ENCODE results near the gene DAND5.

DAND5 gene

DNA sequence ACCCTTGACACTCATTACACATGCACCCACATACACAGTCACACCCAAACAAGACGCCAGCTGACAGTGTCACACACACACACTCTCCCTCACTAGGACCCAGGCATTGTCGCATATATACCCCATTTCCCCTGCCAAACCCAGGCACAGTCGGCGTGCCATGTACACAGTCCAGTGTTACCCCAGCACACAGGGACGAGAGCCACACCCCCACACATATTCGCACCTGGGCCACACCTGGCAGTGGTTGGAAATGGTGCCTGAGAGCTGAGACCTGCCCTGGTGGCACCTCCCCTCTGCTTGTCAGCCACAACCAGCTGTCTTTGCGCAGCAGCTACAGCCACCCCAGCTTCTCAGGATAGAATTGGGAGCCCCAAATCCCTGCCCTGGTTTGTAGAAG, 34.9 kb downstream of the DAND5 start:
- Histone ChIP-seq H3K36me3 (ENCODE audit: control insufficient read depth in 4 of 4, insufficient read depth in 4 of 4, low read length in 3 of 4) (peaks cover 0 to 9% (median 0%) of the 10 kb centered on the region in 4 experiments), H3K4me1 (ENCODE audit: control extremely low read depth in 1 of 4, control insufficient read depth in 4 of 4, insufficient read depth in 4 of 4, low read length in 3 of 4) (no peaks in the 10 kb centered on the region), H3K4me3 (ENCODE audit: control insufficient read depth in 1 of 7, extremely low read depth in 1 of 7, insufficient read depth in 4 of 7, low read depth in 2 of 7, low read length in 6 of 7) (no peak overlapping the region), H3K27me3 (replicated peaks in 2 of 5; ENCODE audit: control insufficient read depth in 4 of 5, insufficient read depth in 5 of 5, low read length in 4 of 5) (peaks cover 0 to 16% (median 2%) of the 10 kb centered on the region in 5 experiments), H3K27ac (ENCODE audit: insufficient read depth in 1 of 2, low read depth in 1 of 2, low read length in 2 of 2, poor library complexity in 1 of 2, severe bottlenecking in 2 of 2) (no peak overlapping the region), H3K9me3 (ENCODE audit: control extremely low read depth in 1 of 5, control insufficient read depth in 4 of 5, insufficient read depth in 2 of 5, low read depth in 1 of 5, low read length in 4 of 5) (no peaks in the 10 kb centered on the region)
- POLR2A ChIA-PET = interaction anchor here (0.6 to 0.7 kb wide), 2 partner anchors 92 to 832 kb away, joined by 3 read pairs; no protein-coding TSS in a partner anchor
- 87% methylated on average over 4 of the region's 7 CpGs for WGBS (ENCODE audit: insufficient coverage)
- CTCF ChIA-PET = interaction anchor here (0.6 to 3.0 kb wide), 7 partner anchors 9 to 43 kb away, joined by 3 to 22 read pairs (median 4); no protein-coding TSS in a partner anchor
- DNase-seq = no peak

DNA sequence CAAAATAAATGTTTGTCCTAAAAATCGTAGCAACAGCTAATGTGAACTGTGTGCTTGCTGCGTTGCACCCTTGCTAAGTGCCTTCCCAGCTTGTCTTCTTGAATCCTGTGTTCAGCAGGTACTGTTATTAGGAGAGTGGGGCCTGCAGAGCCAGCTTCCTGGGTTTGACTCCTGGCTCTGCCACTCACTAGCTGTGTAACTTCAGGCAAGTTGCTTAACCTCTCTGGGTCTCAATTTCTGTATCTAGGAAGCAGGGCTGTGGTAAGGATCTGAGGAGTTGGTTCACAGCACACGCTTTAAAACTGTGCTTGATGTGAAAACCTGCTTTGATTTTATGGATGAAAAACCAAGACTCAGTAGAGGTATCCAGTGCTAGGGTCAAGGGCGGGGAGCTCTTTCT, 35.9 kb downstream of the DAND5 start:
- 96% methylated on average over 4 of the region's 4 CpGs for WGBS (ENCODE audit: insufficient coverage)
- H3K4me3 ChIP-seq (ENCODE audit: control insufficient read depth in 1 of 7, extremely low read depth in 1 of 7, insufficient read depth in 4 of 7, low read depth in 2 of 7, low read length in 6 of 7) = no peak overlapping the region
- no peak for DNase-seq
- POLR2A ChIA-PET = no interaction called here
- H3K27me3 ChIP-seq (replicated peaks in 2 of 5; ENCODE audit: control insufficient read depth in 4 of 5, insufficient read depth in 5 of 5, low read length in 4 of 5) = peaks cover 0 to 26% (median 9%) of the 10 kb centered on the region in 5 experiments
- peaks cover 0 to 8% (median 5%) of the 10 kb centered on the region in 4 experiments for H3K4me1 ChIP-seq (ENCODE audit: control extremely low read depth in 1 of 4, control insufficient read depth in 4 of 4, insufficient read depth in 4 of 4, low read length in 3 of 4)
- CTCF ChIA-PET = interaction anchor here (0.9 to 3.9 kb wide), 10 partner anchors 13 to 89 kb away, joined by 3 to 28 read pairs (median 6); no protein-coding TSS in a partner anchor
- peaks cover 0 to 6% (median 0%) of the 10 kb centered on the region in 4 experiments for H3K36me3 ChIP-seq (ENCODE audit: control insufficient read depth in 4 of 4, insufficient read depth in 4 of 4, low read length in 3 of 4)
- H3K27ac ChIP-seq (ENCODE audit: insufficient read depth in 1 of 2, low read depth in 1 of 2, low read length in 2 of 2, poor library complexity in 1 of 2, severe bottlenecking in 2 of 2) = no peak overlapping the region
- H3K9me3 ChIP-seq (ENCODE audit: control extremely low read depth in 1 of 5, control insufficient read depth in 4 of 5, insufficient read depth in 2 of 5, low read depth in 1 of 5, low read length in 4 of 5) = no peaks in the 10 kb centered on the region

DNA sequence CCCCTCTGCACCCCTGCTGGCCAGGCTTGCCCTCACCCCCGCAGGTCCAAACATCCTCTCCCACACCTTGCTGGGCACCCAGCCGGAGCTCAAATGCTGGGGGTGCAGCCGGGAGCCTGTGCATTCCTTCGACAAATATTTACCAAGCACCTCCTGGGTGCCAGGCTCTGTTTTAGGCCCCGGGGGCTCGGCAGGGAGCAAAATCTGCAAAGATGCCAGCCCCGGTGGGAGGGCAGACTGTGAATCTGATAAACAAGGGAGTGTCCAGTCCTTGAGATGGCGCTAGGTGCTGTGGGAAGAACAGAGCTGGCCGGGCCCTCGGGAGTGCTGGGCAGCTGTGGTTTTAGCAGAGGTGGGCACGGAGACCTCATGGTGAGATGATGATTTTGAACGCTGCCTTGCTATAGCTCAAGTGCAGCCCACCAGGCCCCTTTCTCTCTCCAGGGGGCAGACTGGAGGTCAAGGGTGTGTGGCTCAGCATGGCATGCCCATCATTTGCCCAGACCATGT, 36.5 kb downstream of the DAND5 start:
- WGBS (ENCODE audit: insufficient coverage) = 78% methylated on average over 8 of the region's 12 CpGs
- peaks cover 0 to 14% (median 8%) of the 10 kb centered on the region in 4 experiments for H3K4me1 ChIP-seq (ENCODE audit: control extremely low read depth in 1 of 4, control insufficient read depth in 4 of 4, insufficient read depth in 4 of 4, low read length in 3 of 4)
- DNase-seq = no peak
- ChIA-PET POLR2A (no interaction called here), CTCF (interaction anchor here (1.0 to 3.9 kb wide), 12 partner anchors 10 to 88 kb away, joined by 3 to 28 read pairs (median 5); partner anchors contain the start of gene NFIX)
- no peaks in the 10 kb centered on the region for H3K9me3 ChIP-seq (ENCODE audit: control extremely low read depth in 1 of 5, control insufficient read depth in 4 of 5, insufficient read depth in 2 of 5, low read depth in 1 of 5, low read length in 4 of 5)
- no peak overlapping the region for H3K4me3 ChIP-seq (ENCODE audit: control insufficient read depth in 1 of 7, extremely low read depth in 1 of 7, insufficient read depth in 4 of 7, low read depth in 2 of 7, low read length in 6 of 7)
- peaks cover 0 to 6% (median 0%) of the 10 kb centered on the region in 4 experiments for H3K36me3 ChIP-seq (ENCODE audit: control insufficient read depth in 4 of 4, insufficient read depth in 4 of 4, low read length in 3 of 4)
- no peak overlapping the region for H3K27ac ChIP-seq (ENCODE audit: insufficient read depth in 1 of 2, low read depth in 1 of 2, low read length in 2 of 2, poor library complexity in 1 of 2, severe bottlenecking in 2 of 2)
- H3K27me3 ChIP-seq (replicated peaks in 2 of 5; ENCODE audit: control insufficient read depth in 4 of 5, insufficient read depth in 5 of 5, low read length in 4 of 5) = peaks cover 0 to 33% (median 13%) of the 10 kb centered on the region in 5 experiments

DNA sequence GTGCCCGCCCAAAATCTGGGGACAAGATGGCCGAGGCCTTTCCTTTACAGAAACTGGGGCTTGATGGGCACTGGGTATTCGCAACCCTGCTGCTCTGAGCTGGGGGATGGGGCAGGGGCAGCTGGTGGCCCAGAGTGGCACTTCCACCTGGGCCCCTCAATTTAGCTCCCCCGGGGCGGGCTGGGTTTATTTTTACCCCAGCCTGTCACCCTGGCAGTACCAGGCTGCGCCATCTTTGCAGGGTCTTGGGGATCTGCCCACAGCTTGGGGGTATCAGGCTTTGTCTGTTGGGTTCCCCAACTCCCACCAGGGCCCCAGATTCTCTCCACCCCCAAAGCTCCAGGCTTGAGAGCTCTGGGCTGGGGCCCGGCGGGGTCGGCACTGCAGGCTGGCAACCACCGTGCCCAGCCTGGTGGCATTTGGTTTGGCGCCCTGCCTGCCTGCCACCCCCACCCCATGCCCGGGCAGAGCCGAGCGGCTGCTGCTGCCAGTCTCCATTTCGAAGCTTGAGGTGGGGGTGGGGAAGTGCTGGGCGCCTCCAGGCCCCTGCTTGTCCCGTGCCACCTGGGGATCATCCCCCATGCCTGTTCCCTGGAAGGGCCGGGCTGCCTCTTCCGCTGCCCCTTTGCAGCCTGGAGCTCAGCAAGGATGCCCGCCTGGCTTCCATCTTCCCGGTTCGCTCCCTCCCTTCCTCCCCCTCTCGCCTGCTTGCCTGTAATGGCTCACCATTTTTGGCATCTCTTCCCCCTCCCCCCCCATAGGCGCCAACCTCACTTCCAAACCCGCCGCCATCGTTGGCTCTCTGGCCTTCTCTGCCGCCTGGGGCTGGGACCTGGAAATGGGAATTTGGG, 37.3 kb downstream of the DAND5 start:
- Histone ChIP-seq H3K27me3 (replicated peaks in 2 of 5; ENCODE audit: control insufficient read depth in 4 of 5, insufficient read depth in 5 of 5, low read length in 4 of 5) (peaks cover 0 to 40% (median 18%) of the 10 kb centered on the region in 5 experiments), H3K9me3 (ENCODE audit: control extremely low read depth in 1 of 5, control insufficient read depth in 4 of 5, insufficient read depth in 2 of 5, low read depth in 1 of 5, low read length in 4 of 5) (no peaks in the 10 kb centered on the region), H3K4me1 (ENCODE audit: control extremely low read depth in 1 of 4, control insufficient read depth in 4 of 4, insufficient read depth in 4 of 4, low read length in 3 of 4) (peaks cover 0 to 21% (median 10%) of the 10 kb centered on the region in 4 experiments), H3K27ac (ENCODE audit: insufficient read depth in 1 of 2, low read depth in 1 of 2, low read length in 2 of 2, poor library complexity in 1 of 2, severe bottlenecking in 2 of 2) (no peak overlapping the region), H3K4me3 (ENCODE audit: control insufficient read depth in 1 of 7, extremely low read depth in 1 of 7, insufficient read depth in 4 of 7, low read depth in 2 of 7, low read length in 6 of 7) (no peak overlapping the region), H3K36me3 (ENCODE audit: control insufficient read depth in 4 of 4, insufficient read depth in 4 of 4, low read length in 3 of 4) (peaks cover 0 to 6% (median 0%) of the 10 kb centered on the region in 4 experiments)
- DNase-seq = no peak
- ChIA-PET CTCF (interaction anchor here (1.0 to 3.9 kb wide), 13 partner anchors 9 to 88 kb away, joined by 3 to 28 read pairs (median 4); partner anchors contain the start of gene NFIX), POLR2A (no interaction called here)
- 93% methylated on average over 18 of the region's 28 CpGs for WGBS (ENCODE audit: insufficient coverage)

DNA sequence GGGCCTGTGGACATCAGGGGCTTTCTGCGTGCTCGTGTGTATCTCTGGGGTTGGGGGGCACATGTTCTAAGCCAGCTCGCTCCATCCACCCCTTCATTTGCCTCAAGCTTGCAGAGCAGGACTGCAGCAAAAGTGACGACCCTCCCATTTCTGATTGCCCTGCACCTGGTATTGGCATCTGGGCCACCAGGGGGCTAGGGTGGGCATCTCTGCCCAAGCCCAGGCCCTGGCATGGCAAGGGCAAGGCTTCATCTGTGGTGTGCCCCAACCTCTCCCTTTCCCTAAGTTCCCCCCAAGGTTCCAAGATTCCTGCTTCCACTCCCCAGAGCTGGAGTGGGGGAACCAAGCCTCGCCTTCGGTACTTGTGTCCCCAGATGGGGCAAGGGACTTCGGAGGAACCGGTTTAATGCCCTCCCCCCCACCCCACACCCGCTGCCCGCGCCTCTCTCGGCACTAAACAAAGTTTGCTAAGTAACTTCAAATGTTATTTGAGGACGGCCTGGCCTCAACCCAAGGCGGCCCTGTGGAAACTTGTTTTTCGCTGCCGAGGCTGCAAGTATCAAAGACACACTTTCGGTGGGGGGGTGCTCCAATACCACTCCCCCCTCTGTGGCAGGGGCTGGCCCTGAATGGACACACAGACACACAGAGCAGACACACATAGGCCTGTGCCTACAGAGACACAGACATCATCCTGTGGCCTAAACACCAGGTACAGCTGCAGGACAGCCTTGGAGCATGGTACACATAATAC, 38.1 kb downstream of the DAND5 start:
- Histone ChIP-seq H3K36me3 (ENCODE audit: control insufficient read depth in 4 of 4, insufficient read depth in 4 of 4, low read length in 3 of 4) (peaks cover 0 to 6% (median 0%) of the 10 kb centered on the region in 4 experiments), H3K4me3 (ENCODE audit: control insufficient read depth in 1 of 7, extremely low read depth in 1 of 7, insufficient read depth in 4 of 7, low read depth in 2 of 7, low read length in 6 of 7) (no peak overlapping the region), H3K27me3 (replicated peaks in 2 of 5; ENCODE audit: control insufficient read depth in 4 of 5, insufficient read depth in 5 of 5, low read length in 4 of 5) (peaks cover 0 to 48% (median 25%) of the 10 kb centered on the region in 5 experiments), H3K27ac (ENCODE audit: insufficient read depth in 1 of 2, low read depth in 1 of 2, low read length in 2 of 2, poor library complexity in 1 of 2, severe bottlenecking in 2 of 2) (no peak overlapping the region), H3K4me1 (ENCODE audit: control extremely low read depth in 1 of 4, control insufficient read depth in 4 of 4, insufficient read depth in 4 of 4, low read length in 3 of 4) (peaks cover 0 to 29% (median 15%) of the 10 kb centered on the region in 4 experiments), H3K9me3 (ENCODE audit: control extremely low read depth in 1 of 5, control insufficient read depth in 4 of 5, insufficient read depth in 2 of 5, low read depth in 1 of 5, low read length in 4 of 5) (peaks cover 0 to 3% (median 0%) of the 10 kb centered on the region in 5 experiments)
- POLR2A ChIA-PET = no interaction called here
- 91% methylated on average over 12 of the region's 17 CpGs for WGBS (ENCODE audit: insufficient coverage)
- peak in 1 of 3 donors; percentile 28 for DNase-seq
- CTCF ChIA-PET = interaction anchor here (0.9 to 3.9 kb wide), 9 partner anchors 13 to 87 kb away, joined by 3 to 28 read pairs (median 4); no protein-coding TSS in a partner anchor

DNA sequence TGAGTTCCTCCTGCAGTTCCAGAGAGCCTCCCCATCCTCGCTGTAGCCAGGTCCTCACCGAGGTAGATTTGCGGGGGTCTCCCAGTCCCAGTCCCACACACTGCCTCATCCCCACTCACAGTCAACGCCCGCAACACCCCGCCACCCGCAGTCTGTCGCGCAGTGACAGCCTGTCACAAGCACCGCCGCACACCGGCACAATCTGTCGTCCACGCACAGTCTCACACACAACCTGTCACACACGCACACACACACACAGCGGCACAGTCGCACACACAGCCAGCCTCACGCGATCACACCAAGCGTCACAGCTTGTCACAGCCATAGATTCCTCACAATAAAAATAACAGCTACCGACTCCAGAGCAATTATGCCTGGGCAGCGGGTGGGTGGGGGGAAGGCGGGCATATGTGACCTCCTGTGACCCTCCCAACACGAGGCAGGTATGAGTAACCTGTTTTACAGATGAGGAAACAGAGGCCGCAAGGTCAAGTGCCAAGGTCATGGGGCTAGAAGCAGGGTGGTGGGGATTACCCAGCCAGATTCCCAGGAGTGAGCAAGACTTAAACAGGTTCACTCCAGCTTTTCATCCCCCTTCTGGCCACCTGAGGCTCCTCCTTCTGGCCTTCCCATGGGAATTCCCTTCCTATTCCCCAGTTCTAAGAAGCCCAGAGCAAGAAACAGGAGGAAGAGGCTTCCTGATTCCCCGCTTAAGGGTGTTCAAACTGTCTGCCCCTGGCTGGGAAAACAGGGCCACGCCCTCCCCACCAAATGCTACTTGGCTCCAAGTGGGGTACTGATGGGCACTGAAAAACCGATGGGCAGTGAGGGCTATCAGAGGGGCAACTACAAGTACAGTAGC, 39.8 kb downstream of the DAND5 start:
- peaks cover 0 to 64% (median 30%) of the 10 kb centered on the region in 5 experiments for H3K27me3 ChIP-seq (replicated peaks in 2 of 5; ENCODE audit: control insufficient read depth in 4 of 5, insufficient read depth in 5 of 5, low read length in 4 of 5)
- H3K36me3 ChIP-seq (ENCODE audit: control insufficient read depth in 4 of 4, insufficient read depth in 4 of 4, low read length in 3 of 4) = peaks cover 0 to 6% (median 0%) of the 10 kb centered on the region in 4 experiments
- ChIA-PET POLR2A (interaction anchor here (0.7 to 1.7 kb wide), 2 partner anchors 13 to 85 kb away, joined by 3 to 4 read pairs; no protein-coding TSS in a partner anchor), CTCF (interaction anchor here (0.6 to 3.9 kb wide), 8 partner anchors 9 to 85 kb away, joined by 3 to 18 read pairs (median 6); no protein-coding TSS in a partner anchor)
- H3K9me3 ChIP-seq (ENCODE audit: control extremely low read depth in 1 of 5, control insufficient read depth in 4 of 5, insufficient read depth in 2 of 5, low read depth in 1 of 5, low read length in 4 of 5) = peaks cover 0 to 3% (median 0%) of the 10 kb centered on the region in 5 experiments
- no peak overlapping the region for H3K4me3 ChIP-seq (ENCODE audit: control insufficient read depth in 1 of 7, extremely low read depth in 1 of 7, insufficient read depth in 4 of 7, low read depth in 2 of 7, low read length in 6 of 7)
- H3K27ac ChIP-seq (ENCODE audit: insufficient read depth in 1 of 2, low read depth in 1 of 2, low read length in 2 of 2, poor library complexity in 1 of 2, severe bottlenecking in 2 of 2) = no peak overlapping the region
- peaks cover 0 to 46% (median 32%) of the 10 kb centered on the region in 4 experiments for H3K4me1 ChIP-seq (ENCODE audit: control extremely low read depth in 1 of 4, control insufficient read depth in 4 of 4, insufficient read depth in 4 of 4, low read length in 3 of 4)
- WGBS (ENCODE audit: insufficient coverage) = 94% methylated on average over 18 of the region's 28 CpGs
- no peak for DNase-seq
